Keratinocyte (primary cell): ENCODE measurements around the gene EXOC3L1.

ENCODE experiments used
- EZH2 ChIP-seq: IDR thresholded peaks from one replicate; pipeline ENCODE4 v1.6.1; 2012; ENCODE audit warnings: inconsistent platforms, mild to moderate bottlenecking, low read length, moderate library complexity
- TF ChIP-seq, protein P1 (sequence below), 3 experiments: IDR thresholded peaks in 1 of 3; conservative IDR thresholded peaks in 1 of 3; optimal IDR thresholded peaks in 1 of 3; 2 replicates in 2 of 3; 3 replicates in 1 of 3; pipeline versions ENCODE3 to v1.5.1; 2011; ENCODE audit warnings: low read length in 3 of 3, mild to moderate bottlenecking in 3 of 3, moderate library complexity in 2 of 3, control low read depth in 1 of 3, inconsistent platforms in 1 of 3; ENCODE audit not compliant: insufficient read depth in 2 of 3; ENCODE audit errors: extremely low read depth in 1 of 3

DNA sequence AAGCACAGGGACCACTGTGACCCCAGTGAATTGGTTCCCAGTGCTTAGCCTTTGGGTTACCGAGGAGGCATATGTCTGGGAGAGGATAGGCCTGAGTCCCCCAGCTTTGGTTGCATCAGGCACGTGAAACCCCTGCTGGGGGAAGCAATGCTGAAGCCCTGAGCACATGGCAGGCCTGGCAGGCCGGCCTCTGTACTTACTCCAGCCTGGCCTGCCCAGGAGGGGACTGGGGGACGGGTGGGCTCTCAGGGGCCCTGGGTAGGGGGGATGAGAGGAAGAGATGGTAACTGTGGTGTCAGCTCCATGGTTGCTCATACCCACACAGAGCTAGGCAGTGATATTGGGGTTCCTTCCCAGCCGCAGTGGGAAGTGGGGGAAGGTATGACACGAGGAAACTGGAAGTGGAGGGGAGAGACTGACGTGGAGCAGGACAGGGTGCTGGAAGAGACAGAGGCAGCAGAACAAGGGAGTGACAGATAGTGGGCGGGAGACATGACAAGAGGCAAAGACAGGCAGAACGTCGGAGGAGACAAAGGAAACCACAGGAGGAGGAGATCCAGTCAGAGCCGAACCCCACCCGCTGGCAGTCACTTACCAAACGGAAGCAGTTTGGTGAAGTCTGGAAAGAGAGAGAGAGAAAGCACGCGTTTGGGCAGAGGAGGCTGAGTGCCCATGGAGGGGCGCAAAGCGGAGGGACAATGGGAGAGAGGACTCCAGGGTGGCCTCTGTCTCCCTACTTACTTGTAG lies 46.1 kb upstream of the EXOC3L1 start:
- TF ChIP-seq, protein P1, sequence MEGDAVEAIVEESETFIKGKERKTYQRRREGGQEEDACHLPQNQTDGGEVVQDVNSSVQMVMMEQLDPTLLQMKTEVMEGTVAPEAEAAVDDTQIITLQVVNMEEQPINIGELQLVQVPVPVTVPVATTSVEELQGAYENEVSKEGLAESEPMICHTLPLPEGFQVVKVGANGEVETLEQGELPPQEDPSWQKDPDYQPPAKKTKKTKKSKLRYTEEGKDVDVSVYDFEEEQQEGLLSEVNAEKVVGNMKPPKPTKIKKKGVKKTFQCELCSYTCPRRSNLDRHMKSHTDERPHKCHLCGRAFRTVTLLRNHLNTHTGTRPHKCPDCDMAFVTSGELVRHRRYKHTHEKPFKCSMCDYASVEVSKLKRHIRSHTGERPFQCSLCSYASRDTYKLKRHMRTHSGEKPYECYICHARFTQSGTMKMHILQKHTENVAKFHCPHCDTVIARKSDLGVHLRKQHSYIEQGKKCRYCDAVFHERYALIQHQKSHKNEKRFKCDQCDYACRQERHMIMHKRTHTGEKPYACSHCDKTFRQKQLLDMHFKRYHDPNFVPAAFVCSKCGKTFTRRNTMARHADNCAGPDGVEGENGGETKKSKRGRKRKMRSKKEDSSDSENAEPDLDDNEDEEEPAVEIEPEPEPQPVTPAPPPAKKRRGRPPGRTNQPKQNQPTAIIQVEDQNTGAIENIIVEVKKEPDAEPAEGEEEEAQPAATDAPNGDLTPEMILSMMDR (optimal IDR thresholded peaks at IDR 0.05 in 1 of 3, IDR thresholded peaks at IDR 0.05 in 1 of 3, conservative IDR thresholded peaks at IDR 0.05 in 1 of 3; ENCODE audit: extremely low read depth in 1 of 3, insufficient read depth in 2 of 3, low read length in 3 of 3), result no peak
- TF ChIP-seq EZH2, result no peak
